ENCODE measurements around the gene DPP10.

Gene DPP10

DNA sequence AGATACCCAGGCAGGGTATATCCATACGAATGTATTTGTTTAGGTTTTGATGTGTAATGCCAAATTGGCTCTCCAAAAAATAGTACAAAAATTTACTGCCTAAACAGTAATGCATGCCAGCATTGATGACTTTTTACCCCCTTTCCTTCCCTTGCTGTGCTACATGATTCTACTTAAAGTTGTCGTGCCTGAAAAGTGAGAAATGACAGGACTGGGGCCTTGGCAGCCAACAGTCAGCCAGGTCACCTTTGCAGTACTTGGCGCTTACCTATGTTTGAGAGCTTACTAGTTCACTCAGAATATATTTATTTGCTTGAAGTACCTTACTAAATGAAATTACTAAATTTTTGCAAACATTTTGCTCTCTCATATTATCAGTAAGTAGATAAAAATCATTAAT lies 1329.1 kb downstream of the DPP10 start:
- H3K27me3 ChIP-seq (ENCODE audit: control insufficient read depth, insufficient read depth, low read length) = no peaks in the 10 kb centered on the region
- no peaks in the 10 kb centered on the region for H3K9me3 ChIP-seq (ENCODE audit: control insufficient read depth, low read depth, low read length)
- H3K4me1 ChIP-seq (ENCODE audit: control insufficient read depth, low read depth, low read length) = no peaks in the 10 kb centered on the region
- no peak overlapping the region for H3K4me3 ChIP-seq (ENCODE audit: low read length)
- H3K27ac ChIP-seq (ENCODE audit: low read length) = no peak overlapping the region
- H3K9ac ChIP-seq (ENCODE audit: low read length) = no peak overlapping the region
- H3K36me3 ChIP-seq (ENCODE audit: control insufficient read depth, low read depth, low read length) = no peaks in the 10 kb centered on the region

DNA sequence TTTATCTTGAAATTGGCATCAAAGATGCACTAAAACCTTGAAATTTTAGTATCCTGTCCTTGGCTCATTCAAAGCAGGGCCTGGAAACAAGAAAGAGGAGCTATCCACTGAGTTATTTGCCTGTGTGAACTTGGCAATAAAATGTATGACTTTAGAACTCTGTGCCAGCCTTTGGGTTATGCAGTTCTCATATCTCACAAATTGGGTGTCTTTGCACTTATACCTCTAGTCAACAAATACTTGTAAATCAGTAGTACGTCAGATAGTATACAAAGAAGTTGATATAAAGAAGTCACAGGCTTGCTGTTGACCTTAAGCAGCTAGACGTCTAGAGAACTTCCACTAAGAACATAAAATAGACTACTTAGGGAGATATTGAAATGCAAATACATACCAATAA lies 1331.9 kb downstream of the DPP10 start:
- no peaks in the 10 kb centered on the region for H3K4me1 ChIP-seq (ENCODE audit: control insufficient read depth, low read depth, low read length)
- H3K36me3 ChIP-seq (ENCODE audit: control insufficient read depth, low read depth, low read length) = no peaks in the 10 kb centered on the region
- H3K9ac ChIP-seq (ENCODE audit: low read length) = no peak overlapping the region
- no peak overlapping the region for H3K4me3 ChIP-seq (ENCODE audit: low read length)
- H3K9me3 ChIP-seq (ENCODE audit: control insufficient read depth, low read depth, low read length) = no peaks in the 10 kb centered on the region
- no peaks in the 10 kb centered on the region for H3K27me3 ChIP-seq (ENCODE audit: control insufficient read depth, insufficient read depth, low read length)
- no peak overlapping the region for H3K27ac ChIP-seq (ENCODE audit: low read length)

GRCh38 chr2:115779085-115779632 lies 1336.7 kb downstream of the DPP10 start:
- Histone ChIP-seq H3K27me3 (ENCODE audit: control insufficient read depth, insufficient read depth, low read length) (no peaks in the 10 kb centered on the region), H3K4me3 (ENCODE audit: low read length) (no peak overlapping the region), H3K4me1 (ENCODE audit: control insufficient read depth, low read depth, low read length) (no peaks in the 10 kb centered on the region), H3K9me3 (ENCODE audit: control insufficient read depth, low read depth, low read length) (no peaks in the 10 kb centered on the region), H3K27ac (ENCODE audit: low read length) (no peak overlapping the region), H3K9ac (ENCODE audit: low read length) (no peak overlapping the region), H3K36me3 (ENCODE audit: control insufficient read depth, low read depth, low read length) (no peaks in the 10 kb centered on the region)

- H3K4me3 ChIP-seq (ENCODE audit: low read length) = no peak overlapping the region
- H3K9ac ChIP-seq (ENCODE audit: low read length) = no peak overlapping the region
- H3K9me3 ChIP-seq (ENCODE audit: control insufficient read depth, low read depth, low read length) = no peaks in the 10 kb centered on the region
- H3K27ac ChIP-seq (ENCODE audit: low read length) = no peak overlapping the region
- no peaks in the 10 kb centered on the region for H3K27me3 ChIP-seq (ENCODE audit: control insufficient read depth, insufficient read depth, low read length)
- H3K36me3 ChIP-seq (ENCODE audit: control insufficient read depth, low read depth, low read length) = no peaks in the 10 kb centered on the region
- no peaks in the 10 kb centered on the region for H3K4me1 ChIP-seq (ENCODE audit: control insufficient read depth, low read depth, low read length)
Measured at GRCh38 chr2:115782286-115782685, 1339.8 kb downstream of the DPP10 start.

- H3K9ac ChIP-seq (ENCODE audit: low read length) = no peak overlapping the region
- H3K27ac ChIP-seq (ENCODE audit: low read length) = no peak overlapping the region
- no peak overlapping the region for H3K4me3 ChIP-seq (ENCODE audit: low read length)
- no peaks in the 10 kb centered on the region for H3K4me1 ChIP-seq (ENCODE audit: control insufficient read depth, low read depth, low read length)
- no peaks in the 10 kb centered on the region for H3K27me3 ChIP-seq (ENCODE audit: control insufficient read depth, insufficient read depth, low read length)
- no peaks in the 10 kb centered on the region for H3K36me3 ChIP-seq (ENCODE audit: control insufficient read depth, low read depth, low read length)
- no peaks in the 10 kb centered on the region for H3K9me3 ChIP-seq (ENCODE audit: control insufficient read depth, low read depth, low read length)
Measured at GRCh38 chr2:115796078-115796477, 1353.6 kb downstream of the DPP10 start.

- Histone ChIP-seq H3K27me3 (ENCODE audit: control insufficient read depth, insufficient read depth, low read length) (no peaks in the 10 kb centered on the region), H3K36me3 (ENCODE audit: control insufficient read depth, low read depth, low read length) (no peaks in the 10 kb centered on the region), H3K27ac (ENCODE audit: low read length) (no peak overlapping the region), H3K4me1 (ENCODE audit: control insufficient read depth, low read depth, low read length) (no peaks in the 10 kb centered on the region), H3K9me3 (ENCODE audit: control insufficient read depth, low read depth, low read length) (no peaks in the 10 kb centered on the region), H3K4me3 (ENCODE audit: low read length) (no peak overlapping the region), H3K9ac (ENCODE audit: low read length) (no peak overlapping the region)
Measured at GRCh38 chr2:115807276-115807675, 1364.8 kb downstream of the DPP10 start.

GRCh38 chr2:115825912-115826311 lies 1383.5 kb downstream of the DPP10 start:
- no peaks in the 10 kb centered on the region for H3K36me3 ChIP-seq (ENCODE audit: control insufficient read depth, low read depth, low read length)
- no peak overlapping the region for H3K27ac ChIP-seq (ENCODE audit: low read length)
- no peak overlapping the region for H3K4me3 ChIP-seq (ENCODE audit: low read length)
- H3K27me3 ChIP-seq (ENCODE audit: control insufficient read depth, insufficient read depth, low read length) = no peaks in the 10 kb centered on the region
- H3K4me1 ChIP-seq (ENCODE audit: control insufficient read depth, low read depth, low read length) = peaks cover 3% of the 10 kb centered on the region
- H3K9ac ChIP-seq (ENCODE audit: low read length) = no peak overlapping the region
- H3K9me3 ChIP-seq (ENCODE audit: control insufficient read depth, low read depth, low read length) = no peaks in the 10 kb centered on the region

- Histone ChIP-seq H3K27me3 (ENCODE audit: control insufficient read depth, insufficient read depth, low read length) (no peaks in the 10 kb centered on the region), H3K4me3 (ENCODE audit: low read length) (no peak overlapping the region), H3K9me3 (ENCODE audit: control insufficient read depth, low read depth, low read length) (no peaks in the 10 kb centered on the region), H3K36me3 (ENCODE audit: control insufficient read depth, low read depth, low read length) (no peaks in the 10 kb centered on the region), H3K27ac (ENCODE audit: low read length) (no peak overlapping the region), H3K9ac (ENCODE audit: low read length) (no peak overlapping the region), H3K4me1 (ENCODE audit: control insufficient read depth, low read depth, low read length) (no peaks in the 10 kb centered on the region)
Measured at GRCh38 chr2:115833196-115833595, 1390.8 kb downstream of the DPP10 start.

DNA sequence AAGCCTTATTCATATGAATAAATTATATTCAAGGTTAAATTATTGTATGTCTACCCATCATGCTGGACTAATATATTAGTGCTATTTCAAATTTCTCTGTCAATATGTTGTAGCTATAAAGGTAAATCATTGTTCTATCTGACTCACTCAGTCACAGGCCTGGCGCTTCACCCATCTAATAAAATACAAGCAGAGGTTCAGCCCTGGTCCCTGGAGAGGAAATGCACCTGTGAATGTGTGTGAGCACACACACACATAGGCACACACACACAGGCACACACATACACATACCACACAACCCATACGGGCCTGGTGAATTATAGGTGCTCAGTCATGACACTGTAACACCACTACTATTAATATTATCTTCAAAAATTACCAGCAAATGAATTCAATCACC lies 1396.1 kb downstream of the DPP10 start:
- Histone ChIP-seq H3K27me3 (ENCODE audit: control insufficient read depth, insufficient read depth, low read length) (no peaks in the 10 kb centered on the region), H3K4me1 (ENCODE audit: control insufficient read depth, low read depth, low read length) (no peaks in the 10 kb centered on the region), H3K9ac (ENCODE audit: low read length) (no peak overlapping the region), H3K4me3 (ENCODE audit: low read length) (no peak overlapping the region), H3K27ac (ENCODE audit: low read length) (no peak overlapping the region), H3K9me3 (ENCODE audit: control insufficient read depth, low read depth, low read length) (no peaks in the 10 kb centered on the region), H3K36me3 (ENCODE audit: control insufficient read depth, low read depth, low read length) (no peaks in the 10 kb centered on the region)

DNA sequence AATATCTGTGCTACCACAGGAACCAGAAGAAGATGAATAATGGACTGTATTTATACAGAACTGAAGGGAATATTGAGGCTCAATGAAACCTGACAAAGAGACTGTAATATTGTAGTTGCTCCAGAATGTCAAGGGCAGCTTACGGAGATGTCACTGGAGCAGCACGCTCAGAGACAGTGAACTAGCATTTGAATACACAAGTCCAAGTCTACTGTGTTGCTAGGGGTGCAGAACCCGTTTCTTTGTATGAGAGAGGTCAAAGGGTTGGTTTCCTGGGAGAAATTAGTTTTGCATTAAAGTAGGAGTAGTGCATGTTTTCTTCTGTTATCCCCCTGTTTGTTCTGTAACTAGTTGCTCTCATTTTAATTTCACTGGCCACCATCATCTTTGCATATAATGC lies 1399.9 kb downstream of the DPP10 start:
- no peaks in the 10 kb centered on the region for H3K36me3 ChIP-seq (ENCODE audit: control insufficient read depth, low read depth, low read length)
- H3K4me3 ChIP-seq (ENCODE audit: low read length) = no peak overlapping the region
- no peaks in the 10 kb centered on the region for H3K4me1 ChIP-seq (ENCODE audit: control insufficient read depth, low read depth, low read length)
- H3K9ac ChIP-seq (ENCODE audit: low read length) = no peak overlapping the region
- no peak overlapping the region for H3K27ac ChIP-seq (ENCODE audit: low read length)
- no peaks in the 10 kb centered on the region for H3K27me3 ChIP-seq (ENCODE audit: control insufficient read depth, insufficient read depth, low read length)
- H3K9me3 ChIP-seq (ENCODE audit: control insufficient read depth, low read depth, low read length) = no peaks in the 10 kb centered on the region

DNA sequence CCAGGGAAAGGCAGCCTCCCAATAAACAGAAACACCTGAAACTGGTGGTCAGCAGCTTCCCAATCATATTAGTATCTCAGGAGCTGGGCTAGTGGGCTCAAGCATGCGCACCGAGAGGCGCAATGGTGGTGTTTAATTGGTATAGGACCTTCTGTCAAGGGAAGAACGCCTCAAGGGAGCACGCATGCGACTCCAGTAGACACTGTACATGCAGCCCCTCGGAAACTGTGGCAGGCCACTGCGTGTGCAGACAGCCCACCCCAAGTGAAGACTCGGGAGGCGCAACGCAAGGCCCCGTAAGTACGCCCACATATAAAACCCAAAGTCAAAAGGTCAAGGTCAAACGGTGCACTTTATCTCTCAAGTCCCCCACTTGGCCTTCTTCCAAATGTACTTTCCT lies 1405.8 kb downstream of the DPP10 start:
- H3K9me3 ChIP-seq (ENCODE audit: control insufficient read depth, low read depth, low read length) = no peaks in the 10 kb centered on the region
- H3K9ac ChIP-seq (ENCODE audit: low read length) = no peak overlapping the region
- H3K4me1 ChIP-seq (ENCODE audit: control insufficient read depth, low read depth, low read length) = no peaks in the 10 kb centered on the region

GRCh38 chr2:115867024-115867423 lies 1424.6 kb downstream of the DPP10 start:
- H3K4me1 ChIP-seq (ENCODE audit: control insufficient read depth, low read depth, low read length) = no peaks in the 10 kb centered on the region
- no peak overlapping the region for H3K27ac ChIP-seq (ENCODE audit: low read length)
- H3K9me3 ChIP-seq (ENCODE audit: control insufficient read depth, low read depth, low read length) = no peaks in the 10 kb centered on the region
- H3K4me3 ChIP-seq (ENCODE audit: low read length) = no peak overlapping the region
- H3K36me3 ChIP-seq (ENCODE audit: control insufficient read depth, low read depth, low read length) = no peaks in the 10 kb centered on the region
- no peak overlapping the region for H3K9ac ChIP-seq (ENCODE audit: low read length)
- H3K27me3 ChIP-seq (ENCODE audit: control insufficient read depth, insufficient read depth, low read length) = no peaks in the 10 kb centered on the region

More for the DNA sequence above, 1405.8 kb downstream of the DPP10 start:
- no peak overlapping the region for H3K27ac ChIP-seq (ENCODE audit: low read length)
- H3K36me3 ChIP-seq (ENCODE audit: control insufficient read depth, low read depth, low read length) = no peaks in the 10 kb centered on the region
- H3K27me3 ChIP-seq (ENCODE audit: control insufficient read depth, insufficient read depth, low read length) = no peaks in the 10 kb centered on the region
- no peak overlapping the region for H3K4me3 ChIP-seq (ENCODE audit: low read length)
